Fibroblast of skin of back (primary cell): ENCODE data around the gene MC3R. TPM values are rescaled to one million over a fixed set of nuclear protein-coding genes. Genes with fewer than 3 reads are reported as not detected.
"Not testable (repeated sequence)": the region's sequence is repeated elsewhere in the genome, so short reads cannot be mapped to it uniquely, and the experiment has no call there.

Source experiments
- DNase-seq: peaks from one replicate; pipeline ENCODE4 v3.0.0-alpha.2; 2013
- polyA plus RNA-seq, 2 experiments: library from polyadenylated mRNA; unstranded; fragments of 120-200 nt; gene quantifications; one replicate each; pipeline ENCODE4 v1.2.1, GENCODE V29; 2013; ENCODE audit not compliant: insufficient read length in 2 of 2

MC3R gene
- polyA plus RNA-seq (2013, experiment 1 of 2; ENCODE audit: insufficient read length), result not detected
- polyA plus RNA-seq (2013, experiment 2 of 2; ENCODE audit: insufficient read length), result not detected

DNA sequence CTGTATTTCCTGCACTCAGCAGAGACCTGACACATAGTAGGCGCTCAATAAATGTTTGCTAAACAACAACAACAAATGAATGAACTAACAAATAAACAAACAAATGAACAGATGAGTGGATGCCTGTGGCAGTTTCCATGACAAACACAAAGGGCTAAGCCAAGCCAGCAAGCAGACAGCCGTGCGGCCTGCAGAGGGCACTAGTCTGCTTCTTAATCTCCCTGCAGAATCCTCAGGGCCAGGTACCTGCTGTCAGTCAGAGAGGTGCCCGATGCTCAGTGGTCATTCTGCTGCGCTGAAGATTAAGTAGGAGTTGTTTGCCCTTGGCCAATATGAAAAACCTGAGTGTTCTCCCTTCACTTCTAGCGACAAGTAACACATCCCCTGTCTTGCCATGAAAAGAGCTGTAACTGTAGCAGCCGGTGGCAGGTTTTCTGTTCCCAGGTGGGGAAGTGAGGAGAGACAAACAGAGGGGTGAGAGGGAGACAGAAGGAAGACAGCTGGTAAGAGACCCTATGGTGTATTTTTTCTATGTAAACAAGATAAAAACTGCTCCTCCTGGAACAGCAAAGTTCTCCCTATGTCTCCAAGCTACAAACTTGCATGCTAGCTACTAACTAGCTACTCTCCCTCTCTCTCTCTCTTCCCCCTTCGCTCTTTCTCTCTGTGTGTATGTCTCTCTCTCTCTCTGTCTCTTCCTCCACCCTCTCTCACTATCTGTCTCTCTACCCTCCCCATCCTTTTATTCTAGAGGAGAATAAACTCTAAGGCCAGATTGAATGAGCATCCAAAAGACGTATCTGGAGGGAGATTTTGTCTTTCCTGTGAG lies at the start of gene MC3R:
Gene MC3R (plus strand): TSS at position 779 of the 829 bp plus-strand sequence. CDS start 112 bp downstream, outside the sequence.
- DNase-seq, result peak; percentile 11

DNA sequence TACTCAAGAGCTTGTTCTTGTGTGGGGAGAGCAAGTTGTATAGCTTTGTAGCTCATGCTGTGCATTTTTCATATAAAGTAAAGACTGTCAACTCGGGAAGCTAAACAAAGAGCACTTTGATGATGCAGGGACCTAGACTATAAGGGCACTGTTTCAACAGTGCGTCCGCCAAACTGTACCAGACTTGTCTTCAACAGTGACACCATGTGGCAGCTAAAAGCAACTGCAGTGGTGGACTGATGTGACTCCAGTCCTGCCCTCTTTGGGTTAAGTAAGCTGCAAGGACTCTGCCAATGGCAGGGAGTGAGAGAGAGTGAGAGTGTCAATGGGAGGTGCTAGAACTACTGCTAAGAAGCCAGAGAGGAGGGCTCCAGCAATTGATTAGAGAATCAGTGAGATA lies 48.1 kb upstream of the MC3R start:
- no peak for DNase-seq

DNA sequence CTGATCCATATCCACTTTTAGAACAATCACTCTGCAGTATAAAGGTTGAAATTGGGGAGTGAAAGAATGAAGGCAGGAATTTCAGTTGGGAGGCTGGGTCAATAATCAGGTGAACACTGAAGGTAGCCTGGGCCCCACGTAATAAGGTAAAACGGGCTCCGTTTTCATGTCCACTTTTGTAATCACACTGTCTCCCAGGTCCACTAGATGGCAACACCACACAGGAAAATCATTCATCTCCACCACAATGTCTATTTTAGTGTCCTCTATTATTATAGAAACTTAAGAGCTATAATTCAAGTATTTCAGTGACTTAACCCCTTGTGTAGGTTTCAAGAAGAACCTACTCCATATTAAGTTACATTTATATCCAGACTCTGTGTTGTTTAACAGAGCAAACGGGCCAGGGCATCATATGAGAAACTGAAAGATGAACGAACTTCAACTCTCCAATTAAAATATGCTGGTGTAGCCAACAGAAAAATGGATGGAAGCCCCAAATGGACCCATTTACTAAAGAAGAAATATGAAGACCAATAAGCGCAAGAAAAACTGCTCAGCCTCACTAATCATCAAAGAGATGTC lies 45.9 kb upstream of the MC3R start:
- DNase-seq, result no peak

DNA sequence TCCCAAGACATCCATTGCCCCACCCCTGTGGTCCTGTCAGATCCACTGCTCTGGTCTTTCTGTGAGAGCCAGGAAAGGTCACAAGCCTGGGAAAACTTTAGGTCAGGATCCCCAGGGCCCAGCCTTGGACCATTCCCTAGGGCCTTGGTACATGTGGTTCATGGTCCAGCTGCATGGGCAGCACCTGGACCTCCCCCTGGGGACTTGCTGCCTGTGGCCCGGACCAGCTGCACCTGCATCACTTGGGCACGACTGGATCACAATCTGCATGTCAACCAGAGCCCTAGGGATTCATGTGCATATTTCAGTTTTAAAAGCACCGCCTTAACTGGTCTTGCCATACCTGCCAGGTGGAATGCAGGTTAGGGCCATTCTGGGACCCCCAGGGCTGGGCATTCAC lies 44.3 kb upstream of the MC3R start:
- DNase-seq, result no peak

DNA sequence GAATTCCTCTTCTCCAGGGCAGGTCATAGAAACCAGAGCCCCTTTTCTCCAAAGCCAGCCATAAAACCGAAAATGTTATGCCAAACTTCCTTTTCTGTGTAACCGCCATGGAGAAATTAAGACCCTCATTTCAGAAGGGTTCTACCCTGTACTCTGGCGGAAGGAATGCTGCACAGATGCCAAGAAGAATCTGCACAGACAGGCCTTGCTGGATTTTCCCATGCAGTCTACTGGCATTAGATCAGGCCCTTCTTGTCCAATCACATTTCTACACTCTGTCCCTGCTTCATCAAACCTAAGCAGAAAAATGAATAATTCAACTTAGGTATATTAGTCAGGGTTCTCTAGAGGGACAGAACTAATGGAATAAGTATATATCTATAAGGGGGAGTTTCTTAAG lies 43.2 kb upstream of the MC3R start:
- no peak for DNase-seq

DNA sequence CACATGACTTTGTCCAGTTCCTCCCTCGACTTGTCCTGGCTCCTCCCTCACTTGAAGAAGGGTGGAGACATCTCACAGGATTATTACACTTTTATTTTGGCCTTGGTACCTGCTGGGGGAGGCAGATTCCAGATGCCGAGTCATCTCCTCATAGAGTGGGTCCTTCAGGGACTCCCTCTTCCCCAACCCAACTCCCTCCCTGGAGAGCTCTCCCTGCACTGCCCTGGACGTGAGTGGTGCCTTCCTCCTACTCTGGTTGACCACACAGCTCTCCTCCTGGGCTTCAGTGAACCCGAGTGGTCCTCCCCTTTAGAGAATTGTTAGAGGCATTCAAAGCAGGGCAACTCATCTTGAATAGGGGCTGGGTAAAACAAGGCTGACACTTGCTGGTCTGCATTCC lies 40.9 kb upstream of the MC3R start:
- no peak for DNase-seq

DNA sequence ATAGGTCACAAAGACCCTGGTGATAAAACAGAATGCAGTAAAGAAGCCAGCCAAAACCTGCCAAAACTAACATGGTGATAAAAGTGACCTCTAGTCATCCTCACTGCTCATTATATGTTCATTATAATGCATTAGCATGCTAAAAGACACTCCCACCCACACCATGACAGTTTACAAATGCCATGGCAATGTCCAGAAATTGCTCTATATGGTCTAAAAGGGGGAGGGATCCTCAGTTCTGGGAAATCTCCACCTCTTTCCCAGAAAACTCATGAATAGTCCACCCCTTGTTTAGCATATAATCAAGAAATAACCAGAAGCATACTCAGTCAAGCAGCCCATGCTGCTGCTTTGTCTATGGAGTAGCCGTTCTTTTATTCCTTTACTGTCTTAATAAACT lies 40.4 kb upstream of the MC3R start:
- DNase-seq, result no peak

DNA sequence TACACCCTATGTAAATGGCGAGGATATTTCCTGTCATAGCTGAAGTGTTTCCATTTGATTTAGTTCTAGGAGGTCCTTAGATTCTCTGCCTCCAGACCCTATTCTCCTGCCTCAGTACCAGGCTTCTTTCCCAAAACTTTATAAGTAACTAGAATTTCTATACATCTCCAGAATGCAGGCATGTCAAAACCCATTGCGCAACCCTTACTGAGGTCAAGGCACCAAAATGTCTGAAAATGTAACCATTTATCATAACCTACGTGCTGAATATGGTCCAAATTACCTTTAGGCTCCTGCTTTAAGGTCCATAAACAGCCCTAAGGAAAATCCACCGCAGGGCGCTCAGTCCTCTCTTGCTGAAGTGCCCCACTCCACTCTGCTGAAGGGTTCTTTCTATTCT lies 37.5 kb upstream of the MC3R start:
- no peak for DNase-seq

DNA sequence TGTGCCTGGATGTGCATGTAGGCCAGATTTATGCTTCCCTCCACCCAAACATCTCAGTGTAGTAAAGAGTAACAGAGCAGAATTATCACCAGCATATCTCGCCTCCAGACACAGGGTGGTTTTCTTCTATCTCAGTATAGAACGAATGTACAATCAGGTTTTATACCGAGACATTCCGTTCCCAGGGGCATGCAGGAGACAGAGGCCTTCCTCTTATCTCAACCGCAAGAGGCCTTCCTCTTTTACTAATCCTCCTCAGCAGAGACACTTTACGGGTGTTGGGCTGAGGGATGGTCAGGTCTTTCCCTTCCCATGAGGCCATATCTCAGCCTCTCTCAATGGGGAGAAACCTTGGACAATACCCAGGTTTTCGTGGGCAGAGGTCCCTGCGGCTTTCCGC lies 36.4 kb upstream of the MC3R start:
- no peak for DNase-seq

DNA sequence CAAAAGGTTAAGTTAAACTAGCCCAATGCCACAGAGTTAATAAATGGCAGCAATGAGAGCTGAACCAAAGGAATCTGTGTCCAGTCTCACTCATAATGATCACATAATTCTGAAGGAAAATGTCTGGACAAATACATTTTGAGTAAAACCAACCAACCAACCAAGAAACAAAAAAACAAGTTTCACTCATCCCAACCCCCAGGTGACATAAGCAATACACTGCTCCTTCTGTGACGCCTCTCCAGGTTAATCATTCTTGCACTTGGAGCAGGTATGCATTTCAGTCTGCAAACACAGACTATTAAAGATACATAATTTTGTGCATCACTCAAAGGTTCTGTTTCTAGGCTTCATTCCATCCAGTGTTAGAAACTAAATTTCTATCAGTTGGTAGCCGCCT lies 35.2 kb upstream of the MC3R start:
- DNase-seq, result no peak

DNA sequence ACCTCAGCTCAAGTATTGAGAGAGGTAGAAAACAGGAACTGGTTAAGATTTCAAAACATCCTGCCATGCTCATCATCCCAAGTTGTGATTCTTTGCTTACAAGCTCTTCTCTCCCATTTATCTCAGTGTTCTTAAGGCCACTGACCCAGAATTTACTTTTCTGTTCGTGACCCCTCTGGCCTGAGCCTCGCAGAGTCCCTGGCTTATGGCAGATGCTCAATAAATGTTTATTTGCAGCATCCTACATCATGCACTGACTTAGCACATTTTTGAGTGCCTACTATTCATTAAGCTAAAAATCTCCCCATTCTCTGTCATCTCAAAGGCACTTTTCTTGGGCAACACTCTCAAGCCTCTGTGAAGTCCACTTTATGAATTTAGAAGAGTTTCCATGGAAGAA lies 33.4 kb upstream of the MC3R start:
- no peak for DNase-seq

DNA sequence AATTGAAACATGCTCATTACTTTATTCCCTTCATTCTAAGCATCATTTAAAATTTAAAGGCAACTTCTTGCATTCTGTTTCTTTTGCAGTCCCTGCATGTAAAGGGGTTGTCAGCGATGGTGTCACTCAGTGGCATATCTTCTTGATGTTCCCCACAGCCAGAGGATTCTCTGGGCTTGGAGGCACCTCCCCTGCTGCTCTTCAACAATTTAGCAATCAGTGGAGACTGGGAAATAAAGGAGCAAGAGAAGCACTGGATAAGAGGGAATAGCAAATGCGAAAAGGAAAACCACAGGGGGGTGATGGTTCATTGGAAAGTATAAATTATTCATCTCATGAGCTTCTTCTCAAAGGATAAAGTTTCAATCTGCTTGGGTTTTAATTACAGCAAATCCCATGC lies 30.7 kb upstream of the MC3R start:
- DNase-seq, result no peak

DNA sequence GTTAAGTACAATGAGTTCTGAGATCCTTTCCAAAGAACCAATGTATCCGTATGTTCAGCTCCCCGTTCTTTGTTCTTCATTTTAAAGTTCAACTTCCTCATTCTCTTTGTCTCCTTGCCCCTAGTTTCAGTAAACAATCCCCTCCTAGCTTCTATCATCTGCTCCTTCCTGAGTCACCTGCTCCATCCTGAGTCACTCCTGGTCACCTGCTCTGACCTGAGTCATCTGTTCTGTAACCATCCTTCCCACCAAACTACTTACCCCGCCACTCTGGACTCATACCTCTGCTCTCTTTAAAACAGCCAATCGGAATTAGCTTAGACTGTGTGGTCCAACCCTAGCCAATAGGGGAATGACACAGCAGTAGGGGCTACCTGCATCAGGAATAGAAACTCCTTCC lies 27.3 kb upstream of the MC3R start:
- DNase-seq, result not testable (repeated sequence)

DNA sequence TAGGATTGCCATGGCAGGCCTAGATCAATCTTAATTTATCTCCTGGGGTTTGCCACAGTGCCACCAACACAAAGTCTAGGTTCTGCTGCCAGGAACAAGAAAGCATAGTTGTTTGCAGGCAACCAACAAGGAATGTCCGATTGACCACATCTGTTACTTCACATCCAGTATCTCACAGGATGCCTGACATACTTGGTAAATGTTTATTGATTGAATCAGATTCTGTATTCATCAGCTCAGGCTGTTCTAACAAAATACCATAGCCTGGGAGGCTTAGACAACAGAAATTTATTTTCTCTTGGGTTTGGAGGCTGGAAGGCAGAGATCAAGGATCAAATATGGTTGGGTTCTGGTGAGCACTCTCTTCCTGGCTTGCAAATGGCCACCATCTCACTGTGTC lies 26.3 kb upstream of the MC3R start:
- no peak for DNase-seq

DNA sequence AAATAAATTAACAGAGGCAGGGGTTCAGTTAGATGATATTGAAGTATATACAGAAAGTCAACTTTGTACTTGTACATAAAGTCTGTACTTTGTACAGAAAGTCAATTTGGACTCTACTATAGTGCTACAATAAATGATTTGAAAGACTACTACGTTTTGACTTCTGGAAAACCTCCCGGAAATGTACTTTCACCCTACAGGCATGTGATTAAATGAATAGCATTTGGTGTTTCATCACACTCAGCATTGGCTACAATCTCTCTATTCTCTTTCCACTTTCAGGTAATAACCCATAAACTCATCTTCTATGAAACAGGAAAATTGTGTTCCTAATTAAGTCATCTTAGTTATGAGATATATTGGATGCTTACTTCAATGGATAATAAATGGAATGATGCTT lies 25.6 kb upstream of the MC3R start:
- DNase-seq, result no peak

DNA sequence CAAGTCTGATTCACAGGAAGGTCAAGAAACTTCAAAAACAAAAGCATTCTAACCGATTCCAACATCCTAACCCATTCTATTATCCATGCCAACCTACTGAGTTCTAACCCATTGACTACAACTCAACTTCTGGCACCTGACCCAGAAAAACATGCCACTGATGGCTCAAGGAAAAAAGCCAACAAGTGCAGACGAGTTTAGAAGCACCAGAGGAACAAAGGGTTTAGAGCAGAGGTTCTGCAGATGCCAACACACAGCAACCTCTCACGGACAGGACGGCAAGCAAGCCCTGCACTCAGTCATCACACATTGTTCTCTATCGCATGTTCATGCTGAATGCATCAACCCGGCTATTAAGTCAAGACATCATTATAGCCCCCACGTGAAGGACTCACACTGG lies 25.2 kb upstream of the MC3R start:
- DNase-seq, result no peak

DNA sequence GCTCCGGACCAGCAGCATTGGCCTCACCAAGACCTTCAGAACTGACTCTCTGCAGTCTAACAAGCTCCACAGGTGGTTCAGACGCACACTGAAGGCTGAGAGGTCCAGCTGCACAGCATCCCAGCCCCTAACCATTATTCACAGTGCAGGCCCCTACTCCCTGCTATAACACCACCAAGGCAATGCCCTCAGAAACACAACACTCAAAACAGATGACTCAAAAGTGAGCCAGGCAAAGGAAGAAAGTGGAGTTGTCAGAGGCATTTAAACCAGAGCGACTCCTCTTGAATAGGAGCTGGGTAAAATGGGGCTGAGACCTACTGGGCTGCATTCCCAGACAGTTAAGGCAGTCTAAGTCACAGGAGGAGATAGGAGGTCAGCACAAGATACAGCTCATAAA lies 20.5 kb upstream of the MC3R start:
- DNase-seq, result no peak

DNA sequence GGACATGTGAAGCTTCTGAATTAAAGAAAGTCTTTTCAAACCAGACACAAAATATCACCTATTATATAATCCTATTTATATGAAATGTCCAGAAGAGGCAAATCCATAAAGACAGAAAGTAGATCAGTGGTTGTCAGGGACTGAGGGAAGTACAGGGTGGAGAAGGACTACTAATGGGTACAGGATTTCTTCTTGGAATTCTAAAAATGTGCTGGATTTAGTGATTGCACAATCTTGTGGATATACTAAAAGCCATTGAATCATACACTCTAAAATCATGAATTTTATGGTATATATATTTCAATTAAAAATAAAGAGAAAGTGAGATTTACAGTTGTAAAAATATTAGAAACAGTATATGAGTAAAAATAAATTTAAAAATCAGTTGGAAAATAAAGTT lies 18.7 kb upstream of the MC3R start:
- no peak for DNase-seq

DNA sequence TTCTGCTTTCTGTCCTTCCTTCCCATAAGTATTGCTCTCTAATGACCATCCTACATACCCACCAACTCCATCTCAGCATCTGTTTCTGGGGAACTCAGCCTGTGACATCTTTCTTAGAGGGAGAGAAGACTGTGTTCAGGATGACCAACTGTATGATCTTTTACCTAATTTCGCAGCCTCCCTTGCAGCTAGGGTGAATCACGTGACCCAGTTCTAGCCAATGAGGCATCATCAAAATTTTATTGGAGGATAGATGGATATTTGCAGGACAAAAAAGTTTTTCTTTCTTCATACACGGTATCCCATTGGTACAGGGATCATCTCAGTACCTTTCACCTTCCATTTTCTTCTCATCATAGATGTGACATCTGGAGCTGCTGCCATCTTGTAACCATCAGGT lies 14.4 kb upstream of the MC3R start:
- DNase-seq, result no peak

DNA sequence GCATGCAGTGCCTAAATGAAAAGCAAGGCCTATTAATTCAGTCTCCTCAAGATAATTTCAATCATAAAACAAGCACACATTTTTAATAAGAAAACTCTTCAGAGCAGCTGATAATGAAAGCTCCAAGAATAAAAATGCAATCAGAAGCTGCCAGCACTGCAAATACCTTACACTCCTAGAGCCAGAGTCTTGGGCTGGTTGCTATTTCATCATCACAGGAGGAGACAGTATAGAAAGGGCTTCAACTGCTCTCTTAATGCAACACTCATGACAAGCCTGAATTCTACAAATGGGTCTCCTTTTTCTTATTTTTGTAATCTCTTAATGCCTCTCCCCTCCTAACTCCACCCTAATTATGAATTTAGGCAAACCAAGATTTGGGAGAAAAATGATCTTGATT lies 11.2 kb upstream of the MC3R start:
- DNase-seq, result no peak

DNA sequence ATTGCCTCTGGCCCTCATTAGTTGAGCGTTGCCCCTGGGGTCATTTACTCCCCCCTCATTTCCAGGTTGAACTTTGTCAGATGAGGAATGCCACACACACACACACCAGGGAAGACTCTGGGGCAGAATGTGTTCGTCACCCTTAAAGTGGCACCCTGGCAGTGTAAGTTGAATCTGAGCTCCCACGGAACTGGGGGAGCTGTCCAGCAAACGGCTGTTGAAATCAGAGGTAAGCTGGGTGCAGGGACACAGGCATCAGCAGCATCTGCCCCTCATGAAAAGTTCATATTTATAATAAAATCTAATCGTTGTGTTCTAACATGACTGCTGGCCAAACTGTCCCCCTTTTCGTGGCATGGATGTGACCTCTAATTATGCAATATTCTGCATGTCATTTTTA lies 4.3 kb upstream of the MC3R start:
- no peak for DNase-seq

DNA sequence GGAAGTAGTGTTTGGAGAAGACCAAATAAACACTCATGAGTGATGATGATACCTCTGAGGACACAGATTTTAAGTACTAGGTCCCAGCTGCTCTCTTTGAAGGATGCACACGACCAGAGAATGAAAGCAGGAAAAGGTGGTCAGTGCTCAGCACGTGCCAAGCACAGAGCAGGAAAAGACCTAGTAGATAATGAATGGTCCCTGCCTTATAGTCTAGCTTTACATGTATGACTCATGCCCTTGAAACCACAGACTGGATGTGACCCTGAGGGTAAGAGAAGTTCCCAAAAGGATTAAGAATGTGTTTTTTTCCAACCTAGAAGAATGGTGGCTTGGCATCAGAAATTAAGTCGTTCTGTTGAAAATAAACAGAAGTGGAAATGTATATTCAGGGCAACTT lies 2.8 kb upstream of the MC3R start:
- DNase-seq, result peak; percentile 13

DNA sequence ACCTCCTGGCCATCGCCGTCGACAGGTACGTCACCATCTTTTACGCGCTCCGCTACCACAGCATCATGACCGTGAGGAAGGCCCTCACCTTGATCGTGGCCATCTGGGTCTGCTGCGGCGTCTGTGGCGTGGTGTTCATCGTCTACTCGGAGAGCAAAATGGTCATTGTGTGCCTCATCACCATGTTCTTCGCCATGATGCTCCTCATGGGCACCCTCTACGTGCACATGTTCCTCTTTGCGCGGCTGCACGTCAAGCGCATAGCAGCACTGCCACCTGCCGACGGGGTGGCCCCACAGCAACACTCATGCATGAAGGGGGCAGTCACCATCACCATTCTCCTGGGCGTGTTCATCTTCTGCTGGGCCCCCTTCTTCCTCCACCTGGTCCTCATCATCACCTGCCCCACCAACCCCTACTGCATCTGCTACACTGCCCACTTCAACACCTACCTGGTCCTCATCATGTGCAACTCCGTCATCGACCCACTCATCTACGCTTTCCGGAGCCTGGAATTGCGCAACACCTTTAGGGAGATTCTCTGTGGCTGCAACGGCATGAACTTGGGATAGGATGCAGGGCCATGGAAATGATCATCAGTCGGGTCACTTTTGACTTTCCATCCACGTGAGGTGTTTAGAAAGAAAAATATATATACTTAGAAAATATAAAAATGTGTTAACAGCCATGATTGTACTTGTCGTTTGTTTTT lies 868 bp downstream of the MC3R start:
- peak; percentile 4 for DNase-seq

DNA sequence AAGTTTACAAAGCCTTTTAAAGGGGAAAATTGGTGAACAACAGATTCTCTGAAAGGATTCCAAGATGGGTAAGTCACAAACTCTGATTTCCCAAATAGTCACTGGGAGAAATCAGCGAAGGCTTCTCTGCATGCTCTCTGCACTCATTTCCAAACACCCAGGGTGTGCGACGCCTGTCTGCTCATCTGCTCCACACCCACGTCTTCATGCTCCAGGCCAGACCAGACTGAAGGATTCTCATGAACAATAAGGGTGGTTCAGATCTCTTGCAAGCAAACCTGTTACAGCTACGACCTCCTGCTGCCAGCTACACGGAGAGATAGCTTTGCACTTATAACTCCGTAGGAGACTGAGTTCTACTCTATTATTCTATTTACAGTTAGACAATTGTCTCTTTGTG lies 1.4 kb downstream of the MC3R start:
- DNase-seq, result no peak
